Measurements from ENCODE around the gene UROC1. TPM values are rescaled to one million over a fixed set of nuclear protein-coding genes. Genes with fewer than 3 reads are reported as not detected.

The UROC1 gene
- total and polyA plus RNA-seq, 2 donors (not counting 1 experiment from before 2014, with no cell fraction given): not detected

- no peak for TF ChIP-seq CTCF (IDR thresholded peaks at IDR 0.05)
- no peak for TF ChIP-seq EZH2 (IDR thresholded peaks at IDR 0.05; ENCODE audit: borderline replicate concordance, insufficient read depth, low read depth, low read length, poor library complexity, severe bottlenecking)
- Histone ChIP-seq H3K79me2 (ENCODE audit: control insufficient read depth, insufficient read depth, low read length) (no peaks in the 10 kb centered on the region), H3K9ac (ENCODE audit: low read length) (no peak overlapping the region), H3K4me1 (ENCODE audit: control insufficient read depth in 2 of 2, insufficient read depth in 2 of 2, low read length in 2 of 2) (peaks cover 0 to 4% of the 10 kb centered on the region in 2 donors), H3K27me3 (replicated peaks in 1 of 4; ENCODE audit: control extremely low read depth in 1 of 4, control insufficient read depth in 3 of 4, insufficient read depth in 4 of 4, low read length in 3 of 4) (no peaks in the 10 kb centered on the region), H2AFZ (ENCODE audit: insufficient read depth, low read depth, low read length, poor library complexity, severe bottlenecking) (no peak overlapping the region), H3K4me3 (ENCODE audit: control extremely low read depth in 1 of 5, extremely low read depth in 1 of 5, insufficient read depth in 1 of 5, low read depth in 2 of 5, low read length in 4 of 5) (no peak overlapping the region), H3K4me2 (replicated peaks; ENCODE audit: low read depth, low read length, poor library complexity, severe bottlenecking) (no peak overlapping the region), H3K27ac (ENCODE audit: low read length in 2 of 2) (no peak overlapping the region), H3K9me3 (ENCODE audit: control extremely low read depth in 1 of 3, control insufficient read depth in 2 of 3, insufficient read depth in 1 of 3, low read length in 2 of 3) (no peaks in the 10 kb centered on the region), H4K20me1 (ENCODE audit: control insufficient read depth, insufficient read depth, low read length, poor library complexity, severe bottlenecking) (no peaks in the 10 kb centered on the region), H3K36me3 (replicated peaks in 1 of 2; ENCODE audit: control extremely low read depth in 1 of 2, control insufficient read depth in 1 of 2, extremely low read depth in 1 of 2, insufficient read depth in 2 of 2, low read length in 1 of 2) (no peaks in the 10 kb centered on the region)
- H3K27ac Mint-ChIP-seq: no peak overlapping the region
- ATAC-seq (ENCODE audit: low read depth) (no peak), DNase-seq (no peak)
- ChIA-PET CTCF (interaction anchor here (1.1 kb wide), 1 partner anchor 27 kb away, joined by 4 read pairs; no protein-coding TSS in a partner anchor), POLR2A (no interaction called here)
- intact Hi-C loops (cut with micrococcal nuclease): no loop called here
- H3K4me3 Mint-ChIP-seq: no peak overlapping the region
- H3K27me3 Mint-ChIP-seq: no peaks in the 10 kb centered on the region
- 95% methylated on average over 8 of the region's 8 CpGs for WGBS (ENCODE audit: insufficient coverage)
- peaks cover 6% of the 10 kb centered on the region for H3K4me1 Mint-ChIP-seq
- no peaks in the 10 kb centered on the region for H3K9me3 Mint-ChIP-seq (ENCODE audit: insufficient read depth)
Observed at GRCh38 chr3:126495786-126496185, 21.8 kb downstream of the UROC1 start.

- ChIA-PET CTCF (no interaction called here), POLR2A (no interaction called here)
- no peak overlapping the region for H3K4me3 ChIP-seq (ENCODE audit: control extremely low read depth in 1 of 5, extremely low read depth in 1 of 5, insufficient read depth in 1 of 5, low read depth in 2 of 5, low read length in 4 of 5)
- H3K4me1 ChIP-seq (ENCODE audit: control insufficient read depth in 2 of 2, insufficient read depth in 2 of 2, low read length in 2 of 2): peaks cover 0 to 4% of the 10 kb centered on the region in 2 donors
- no peaks in the 10 kb centered on the region for H3K36me3 ChIP-seq (replicated peaks in 1 of 2; ENCODE audit: control extremely low read depth in 1 of 2, control insufficient read depth in 1 of 2, extremely low read depth in 1 of 2, insufficient read depth in 2 of 2, low read length in 1 of 2)
- H3K9me3 ChIP-seq (ENCODE audit: control extremely low read depth in 1 of 3, control insufficient read depth in 2 of 3, insufficient read depth in 1 of 3, low read length in 2 of 3): no peaks in the 10 kb centered on the region
- Mint-ChIP-seq H3K27me3 (no peaks in the 10 kb centered on the region), H3K4me3 (no peak overlapping the region), H3K27ac (no peak overlapping the region), H3K4me1 (peaks cover 6% of the 10 kb centered on the region), H3K9me3 (ENCODE audit: insufficient read depth) (no peaks in the 10 kb centered on the region)
- H3K79me2 ChIP-seq (ENCODE audit: control insufficient read depth, insufficient read depth, low read length): no peaks in the 10 kb centered on the region
- no peaks in the 10 kb centered on the region for H3K27me3 ChIP-seq (replicated peaks in 1 of 4; ENCODE audit: control extremely low read depth in 1 of 4, control insufficient read depth in 3 of 4, insufficient read depth in 4 of 4, low read length in 3 of 4)
- no peak for ATAC-seq (ENCODE audit: low read depth)
- H2AFZ ChIP-seq (ENCODE audit: insufficient read depth, low read depth, low read length, poor library complexity, severe bottlenecking): no peak overlapping the region
- 40% methylated on average over 1 of the region's 6 CpGs for WGBS (ENCODE audit: insufficient coverage)
- H4K20me1 ChIP-seq (ENCODE audit: control insufficient read depth, insufficient read depth, low read length, poor library complexity, severe bottlenecking): no peaks in the 10 kb centered on the region
- H3K9ac ChIP-seq (ENCODE audit: low read length): no peak overlapping the region
- TF ChIP-seq CTCF (IDR thresholded peaks at IDR 0.05) (no peak), EZH2 (IDR thresholded peaks at IDR 0.05; ENCODE audit: borderline replicate concordance, insufficient read depth, low read depth, low read length, poor library complexity, severe bottlenecking) (no peak)
- H3K27ac ChIP-seq (ENCODE audit: low read length in 2 of 2): no peak overlapping the region
- intact Hi-C loops (cut with micrococcal nuclease): no loop called here
- H3K4me2 ChIP-seq (replicated peaks; ENCODE audit: low read depth, low read length, poor library complexity, severe bottlenecking): no peak overlapping the region
- no peak for DNase-seq
Observed at GRCh38 chr3:126494970-126495230, 22.7 kb downstream of the UROC1 start.
